NB4 (cell line): Measurements from ENCODE around the gene RGS3.

Source experiments
- POLR2A ChIP-seq: IDR thresholded peaks from 2 replicates; pipeline ENCODE4 v1.6.1; 2011; ENCODE audit warnings: mild to moderate bottlenecking; ENCODE audit not compliant: insufficient read length; ENCODE audit errors: extremely low read depth
- TF ChIP-seq, protein P1 (sequence below): IDR thresholded peaks from one replicate; pipeline ENCODE4 v1.5.1; 2012; ENCODE audit warnings: low read depth, low read length
- TF ChIP-seq, protein P2 (sequence below): IDR thresholded peaks from 2 replicates; pipeline ENCODE4 v1.6.1; 2011; ENCODE audit warnings: low read depth, low read length

DNA sequence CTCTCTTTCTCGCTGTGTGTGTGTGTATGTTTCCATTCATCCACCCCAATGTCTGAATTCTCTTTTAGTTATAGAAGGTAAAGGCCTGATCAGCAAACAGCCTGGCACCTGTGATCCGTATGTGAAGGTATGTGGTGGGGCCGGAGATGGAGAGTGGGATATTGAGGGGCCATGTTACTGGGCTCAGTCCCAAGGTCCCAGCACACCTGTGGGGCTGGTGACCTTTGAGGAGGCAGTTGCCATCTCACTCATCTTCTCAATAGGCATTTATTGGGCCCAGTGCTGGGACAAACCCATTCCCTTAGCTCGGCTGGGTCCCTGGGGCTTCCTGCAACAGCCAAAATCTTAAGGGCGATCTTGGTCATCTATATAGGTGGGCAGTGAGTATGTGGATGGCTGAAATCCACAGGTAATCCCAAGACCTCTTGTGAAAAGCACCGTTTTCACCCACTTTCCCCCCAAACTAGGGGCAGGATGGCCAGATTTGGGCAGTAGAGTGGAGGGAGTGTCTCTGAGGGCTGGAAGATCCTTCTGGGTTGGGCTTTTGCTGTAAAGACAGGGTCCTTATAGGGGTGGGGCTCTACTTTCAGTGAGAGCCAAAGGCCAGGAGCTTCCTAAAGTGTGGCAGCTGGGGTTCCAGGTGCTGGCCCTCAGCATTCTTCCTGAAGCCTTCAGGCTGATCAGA lies 19.6 kb downstream of the RGS3 start:
- TF ChIP-seq, protein P1, sequence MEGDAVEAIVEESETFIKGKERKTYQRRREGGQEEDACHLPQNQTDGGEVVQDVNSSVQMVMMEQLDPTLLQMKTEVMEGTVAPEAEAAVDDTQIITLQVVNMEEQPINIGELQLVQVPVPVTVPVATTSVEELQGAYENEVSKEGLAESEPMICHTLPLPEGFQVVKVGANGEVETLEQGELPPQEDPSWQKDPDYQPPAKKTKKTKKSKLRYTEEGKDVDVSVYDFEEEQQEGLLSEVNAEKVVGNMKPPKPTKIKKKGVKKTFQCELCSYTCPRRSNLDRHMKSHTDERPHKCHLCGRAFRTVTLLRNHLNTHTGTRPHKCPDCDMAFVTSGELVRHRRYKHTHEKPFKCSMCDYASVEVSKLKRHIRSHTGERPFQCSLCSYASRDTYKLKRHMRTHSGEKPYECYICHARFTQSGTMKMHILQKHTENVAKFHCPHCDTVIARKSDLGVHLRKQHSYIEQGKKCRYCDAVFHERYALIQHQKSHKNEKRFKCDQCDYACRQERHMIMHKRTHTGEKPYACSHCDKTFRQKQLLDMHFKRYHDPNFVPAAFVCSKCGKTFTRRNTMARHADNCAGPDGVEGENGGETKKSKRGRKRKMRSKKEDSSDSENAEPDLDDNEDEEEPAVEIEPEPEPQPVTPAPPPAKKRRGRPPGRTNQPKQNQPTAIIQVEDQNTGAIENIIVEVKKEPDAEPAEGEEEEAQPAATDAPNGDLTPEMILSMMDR, result no peak
- TF ChIP-seq, protein P2, sequence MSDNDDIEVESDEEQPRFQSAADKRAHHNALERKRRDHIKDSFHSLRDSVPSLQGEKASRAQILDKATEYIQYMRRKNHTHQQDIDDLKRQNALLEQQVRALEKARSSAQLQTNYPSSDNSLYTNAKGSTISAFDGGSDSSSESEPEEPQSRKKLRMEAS, result no peak
- no peak for TF ChIP-seq POLR2A
